Suprapubic skin (tissue), 3 donors: ENCODE measurements around the gene DRD2.

Source experiments
- POLR2A ChIP-seq, 2 donors: fragments of 450-650 bp; IDR thresholded peaks; one replicate each; pipeline ENCODE4 v1.6.1; 2017; ENCODE audit warnings: antibody characterized with exemption in 2 of 2, mild to moderate bottlenecking in 2 of 2, moderate library complexity in 2 of 2
- TF ChIP-seq, protein P1 (sequence below), 2 donors: fragments of 200-600 bp in 1 of 2; fragments of 450-650 bp in 1 of 2; sonication (generic) in 1 of 2; IDR thresholded peaks; one replicate each; pipeline ENCODE4 v1.5.1; 2016 to 2019; ENCODE audit warnings: antibody characterized with exemption in 2 of 2, mild to moderate bottlenecking in 1 of 2, moderate library complexity in 1 of 2

- no peak for TF ChIP-seq POLR2A (IDR thresholded peaks at IDR 0.05)
- TF ChIP-seq, protein P1, sequence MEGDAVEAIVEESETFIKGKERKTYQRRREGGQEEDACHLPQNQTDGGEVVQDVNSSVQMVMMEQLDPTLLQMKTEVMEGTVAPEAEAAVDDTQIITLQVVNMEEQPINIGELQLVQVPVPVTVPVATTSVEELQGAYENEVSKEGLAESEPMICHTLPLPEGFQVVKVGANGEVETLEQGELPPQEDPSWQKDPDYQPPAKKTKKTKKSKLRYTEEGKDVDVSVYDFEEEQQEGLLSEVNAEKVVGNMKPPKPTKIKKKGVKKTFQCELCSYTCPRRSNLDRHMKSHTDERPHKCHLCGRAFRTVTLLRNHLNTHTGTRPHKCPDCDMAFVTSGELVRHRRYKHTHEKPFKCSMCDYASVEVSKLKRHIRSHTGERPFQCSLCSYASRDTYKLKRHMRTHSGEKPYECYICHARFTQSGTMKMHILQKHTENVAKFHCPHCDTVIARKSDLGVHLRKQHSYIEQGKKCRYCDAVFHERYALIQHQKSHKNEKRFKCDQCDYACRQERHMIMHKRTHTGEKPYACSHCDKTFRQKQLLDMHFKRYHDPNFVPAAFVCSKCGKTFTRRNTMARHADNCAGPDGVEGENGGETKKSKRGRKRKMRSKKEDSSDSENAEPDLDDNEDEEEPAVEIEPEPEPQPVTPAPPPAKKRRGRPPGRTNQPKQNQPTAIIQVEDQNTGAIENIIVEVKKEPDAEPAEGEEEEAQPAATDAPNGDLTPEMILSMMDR (IDR thresholded peaks at IDR 0.05) = no peak
These were observed 44.9 kb upstream of the DRD2 start for GRCh38 chr11:113519989-113520613.
